Gastroesophageal sphincter (tissue), 4 donors: ENCODE data around the gene RANBP9. TPM values are rescaled to one million over a fixed set of nuclear protein-coding genes. Genes with fewer than 3 reads are reported as not detected.

Source experiments
- ATAC-seq: fragments of 150-250 bp; one replicate; pipeline ENCODE4 v1.9.1; 2016; ENCODE audit warnings: mild to moderate bottlenecking, moderate library complexity
- H3K27ac ChIP-seq, 4 donors: fragments of 200-600 bp; sonication (generic) in 3 of 4; 1 replicate in 3 of 4; 2 replicates in 1 of 4; pipeline ENCODE4 v1.5.1; 2016 to 2019
- H3K27me3 ChIP-seq: fragments of 200-600 bp; sonication (generic); one replicate; pipeline ENCODE4 v1.5.1; 2019
- H3K36me3 ChIP-seq, 2 donors: fragments of 200-600 bp; sonication (generic); one replicate each; pipeline ENCODE4 v1.5.1; 2019; ENCODE audit warnings: control low read depth in 1 of 2
- H3K4me1 ChIP-seq, 3 donors: fragments of 200-600 bp; sonication (generic); 1 replicate in 2 of 3; 2 replicates in 1 of 3; pipeline ENCODE4 v1.5.1; 2016 to 2019; ENCODE audit warnings: control low read depth in 2 of 3
- H3K4me3 ChIP-seq, 2 donors: fragments of 200-600 bp; sonication (generic); one replicate each; pipeline ENCODE4 v1.5.1; 2019; ENCODE audit warnings: mild to moderate bottlenecking in 1 of 2, moderate library complexity in 1 of 2
- H3K9me3 ChIP-seq, 3 donors: fragments of 200-600 bp; sonication (generic); one replicate each; pipeline ENCODE4 v1.5.1; 2017 to 2019; ENCODE audit warnings: control low read depth in 2 of 3
- EP300 ChIP-seq: sonication (generic); formaldehyde crosslinking; IDR thresholded peaks from one replicate; pipeline ENCODE4 v1.6.1; 2017; ENCODE audit warnings: antibody characterized with exemption, mild to moderate bottlenecking
- POLR2A ChIP-seq, 2 donors: fragments of 450-650 bp; IDR thresholded peaks; one replicate each; pipeline ENCODE4 v1.6.1; 2017; ENCODE audit warnings: antibody characterized with exemption in 2 of 2, mild to moderate bottlenecking in 2 of 2, moderate library complexity in 1 of 2
- POLR2AphosphoS5 ChIP-seq: sonication (generic); formaldehyde crosslinking; IDR thresholded peaks from one replicate; pipeline ENCODE4 v1.6.1; 2017; ENCODE audit warnings: antibody characterized with exemption
- WGBS, 2 donors: methylation state at CpG; one replicate each; pipeline ENCODE4 v1.1.5; 2018; ENCODE audit warnings: low coverage in 1 of 2; 5-methylcytosine and 5-hydroxymethylcytosine counted together
- total RNA-seq, 4 donors: library from RNA; depleted of rRNA; stranded (reverse); fragments of >200 nt; gene quantifications; one replicate each; pipeline ENCODE4 v1.1.0, GENCODE V29; 2016
- TF ChIP-seq, protein P1 (sequence below), 4 experiments: fragments of 200-600 bp in 2 of 4; fragments of 450-650 bp in 2 of 4; sonication (generic) in 1 of 4; IDR thresholded peaks; one replicate each; pipeline ENCODE4 v1.5.1; 2017 to 2019; ENCODE audit warnings: antibody characterized with exemption in 4 of 4, mild to moderate bottlenecking in 2 of 4, moderate library complexity in 2 of 4

RANBP9 gene
- total RNA-seq, 4 donors from 2014 or later: 39.1 to 59.9 (median 52.1) TPM

DNA sequence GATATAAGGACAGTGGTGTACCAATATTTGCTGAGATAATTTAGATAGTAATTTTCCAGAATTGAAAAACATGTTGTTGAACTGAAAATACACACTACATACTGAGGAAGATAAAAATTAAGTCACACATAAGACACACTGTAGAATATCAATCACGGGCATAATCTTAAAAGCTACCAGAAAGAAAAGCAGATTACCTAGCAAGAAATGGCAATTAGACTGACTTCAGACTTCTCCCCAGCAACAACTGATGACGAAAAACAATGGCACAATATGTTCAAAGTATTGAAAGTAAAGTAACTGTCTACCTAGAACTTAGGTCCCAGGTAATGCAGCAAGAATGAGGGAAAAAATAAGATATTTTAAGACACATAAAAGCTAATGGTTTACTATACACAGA is 50.0 kb downstream of the RANBP9 start:
- 75 to 96% methylated on average over 2 of the region's 2 CpGs for WGBS, 2 donors
- no peak overlapping the region for H3K4me3 ChIP-seq
- H3K9me3 ChIP-seq: no peaks in the 10 kb centered on the region
- H3K27ac ChIP-seq: no peak overlapping the region
- no peaks in the 10 kb centered on the region for H3K27me3 ChIP-seq
- TF ChIP-seq POLR2A (IDR thresholded peaks at IDR 0.05) (no peak), POLR2AphosphoS5 (no peak), EP300 (no peak)
- TF ChIP-seq, protein P1, sequence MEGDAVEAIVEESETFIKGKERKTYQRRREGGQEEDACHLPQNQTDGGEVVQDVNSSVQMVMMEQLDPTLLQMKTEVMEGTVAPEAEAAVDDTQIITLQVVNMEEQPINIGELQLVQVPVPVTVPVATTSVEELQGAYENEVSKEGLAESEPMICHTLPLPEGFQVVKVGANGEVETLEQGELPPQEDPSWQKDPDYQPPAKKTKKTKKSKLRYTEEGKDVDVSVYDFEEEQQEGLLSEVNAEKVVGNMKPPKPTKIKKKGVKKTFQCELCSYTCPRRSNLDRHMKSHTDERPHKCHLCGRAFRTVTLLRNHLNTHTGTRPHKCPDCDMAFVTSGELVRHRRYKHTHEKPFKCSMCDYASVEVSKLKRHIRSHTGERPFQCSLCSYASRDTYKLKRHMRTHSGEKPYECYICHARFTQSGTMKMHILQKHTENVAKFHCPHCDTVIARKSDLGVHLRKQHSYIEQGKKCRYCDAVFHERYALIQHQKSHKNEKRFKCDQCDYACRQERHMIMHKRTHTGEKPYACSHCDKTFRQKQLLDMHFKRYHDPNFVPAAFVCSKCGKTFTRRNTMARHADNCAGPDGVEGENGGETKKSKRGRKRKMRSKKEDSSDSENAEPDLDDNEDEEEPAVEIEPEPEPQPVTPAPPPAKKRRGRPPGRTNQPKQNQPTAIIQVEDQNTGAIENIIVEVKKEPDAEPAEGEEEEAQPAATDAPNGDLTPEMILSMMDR (IDR thresholded peaks at IDR 0.05): no peak
- H3K4me1 ChIP-seq: peaks cover 0 to 53% (median 0%) of the 10 kb centered on the region in 3 donors
- H3K36me3 ChIP-seq: no peaks in the 10 kb centered on the region
- no peak for ATAC-seq

DNA sequence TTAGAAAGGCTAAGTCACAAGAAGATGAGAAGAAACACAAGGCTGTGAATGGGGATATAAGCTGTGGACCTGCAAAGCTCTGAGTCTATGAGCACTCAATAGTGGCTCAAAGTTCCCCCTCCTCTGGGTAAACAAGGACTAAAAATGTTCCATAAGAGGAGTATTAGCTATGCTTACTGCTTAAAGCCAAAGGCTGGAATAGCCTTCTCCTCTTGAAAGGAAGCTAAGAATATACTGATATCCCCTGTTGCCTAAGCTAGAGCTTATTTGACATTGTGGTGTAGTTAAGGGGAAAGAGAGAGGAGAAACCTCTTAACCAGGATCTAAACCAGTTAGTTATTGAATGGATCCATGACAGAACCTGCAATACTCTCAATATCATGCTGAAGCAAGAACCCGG is 50.7 kb downstream of the RANBP9 start:
- TF ChIP-seq POLR2AphosphoS5 (no peak), POLR2A (IDR thresholded peaks at IDR 0.05) (no peak)
- Histone ChIP-seq H3K9me3 (no peaks in the 10 kb centered on the region), H3K36me3 (no peaks in the 10 kb centered on the region), H3K4me3 (no peak overlapping the region), H3K27me3 (no peaks in the 10 kb centered on the region), H3K4me1 (peaks cover 0 to 53% (median 0%) of the 10 kb centered on the region in 3 donors), H3K27ac (no peak overlapping the region)
- ATAC-seq: no peak
- WGBS, 2 donors: 100% methylated on average over 1 of the region's 1 CpG

DNA sequence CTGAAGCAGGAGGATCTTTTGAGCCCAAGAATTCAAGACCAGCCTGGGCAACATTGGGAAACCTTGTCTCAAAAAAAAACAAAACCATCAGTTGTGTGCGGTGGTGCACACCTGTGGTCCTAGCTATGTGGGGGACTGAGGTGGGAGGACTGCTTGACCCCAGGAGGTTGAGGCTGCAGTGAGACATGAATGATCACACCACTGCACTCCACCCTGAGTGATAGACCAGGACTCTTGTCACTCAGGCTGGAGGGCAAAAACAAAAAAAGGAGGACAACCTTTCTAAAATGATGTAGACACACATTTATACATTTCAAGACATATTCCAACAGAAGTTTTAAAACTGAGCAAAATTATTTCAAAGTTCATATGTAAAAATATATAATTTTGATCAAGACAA is 51.4 kb downstream of the RANBP9 start:
- H3K27me3 ChIP-seq: no peaks in the 10 kb centered on the region
- H3K9me3 ChIP-seq: no peaks in the 10 kb centered on the region
- no peak for TF ChIP-seq EP300
- no peak for TF ChIP-seq POLR2A (IDR thresholded peaks at IDR 0.05)
- TF ChIP-seq, protein P1 (IDR thresholded peaks at IDR 0.05): no peak
- ATAC-seq: no peak
- WGBS, 2 donors: 100% methylated on average over 1 of the region's 1 CpG
- no peak overlapping the region for H3K27ac ChIP-seq
- H3K4me3 ChIP-seq: no peak overlapping the region
- peaks cover 0 to 50% (median 0%) of the 10 kb centered on the region in 3 donors for H3K4me1 ChIP-seq
- H3K36me3 ChIP-seq: no peaks in the 10 kb centered on the region

DNA sequence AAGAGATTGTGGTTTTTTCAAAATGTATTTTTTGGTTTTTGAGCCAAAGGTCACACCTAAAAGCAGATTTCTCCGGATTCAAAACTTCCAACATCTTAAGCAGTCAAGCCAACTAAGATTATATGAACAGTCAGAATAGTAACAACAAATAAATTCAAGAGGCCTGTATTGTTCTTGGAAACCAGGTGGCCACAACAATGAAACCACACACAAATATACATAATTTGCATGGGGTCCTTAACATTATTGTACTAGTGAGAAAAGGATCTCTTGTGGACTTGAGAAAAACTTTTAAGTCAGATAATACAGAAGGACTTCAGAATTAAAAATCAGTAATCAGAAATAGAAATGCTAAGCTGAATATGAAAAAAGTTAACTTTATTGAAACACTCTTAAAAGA is 55.9 kb downstream of the RANBP9 start:
- H3K36me3 ChIP-seq: peaks cover 0 to 12% of the 10 kb centered on the region in 2 donors
- H3K4me3 ChIP-seq: no peak overlapping the region
- 89 to 100% methylated on average over 1 of the region's 1 CpG for WGBS, 2 donors
- H3K27ac ChIP-seq: no peak overlapping the region
- ATAC-seq: no peak
- peaks cover 0 to 23% (median 0%) of the 10 kb centered on the region in 3 donors for H3K4me1 ChIP-seq
- TF ChIP-seq EP300 (no peak), POLR2AphosphoS5 (no peak), POLR2A (IDR thresholded peaks at IDR 0.05) (no peak)
- TF ChIP-seq, protein P1 (IDR thresholded peaks at IDR 0.05): no peak
- H3K27me3 ChIP-seq: no peaks in the 10 kb centered on the region
- H3K9me3 ChIP-seq: no peaks in the 10 kb centered on the region

DNA sequence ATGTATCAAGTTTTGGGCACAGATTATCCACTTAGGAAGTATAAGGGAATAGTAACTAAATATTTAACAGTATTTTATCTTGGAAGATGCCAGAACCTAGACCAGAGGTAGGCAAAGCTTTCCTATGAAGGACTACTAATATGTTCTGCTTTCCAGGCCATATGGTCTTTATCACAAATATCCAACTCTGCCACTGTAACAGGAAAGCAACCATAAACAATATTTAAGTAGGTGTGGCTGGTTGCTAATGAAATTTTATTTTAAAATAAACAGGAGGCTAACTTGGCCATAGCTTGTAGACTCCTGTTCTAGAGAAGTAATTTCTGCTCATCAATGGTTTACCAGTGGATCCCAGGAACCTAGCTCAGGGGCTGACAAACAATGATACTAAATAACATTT is 57.1 kb downstream of the RANBP9 start:
- H3K27ac ChIP-seq: no peak overlapping the region
- peaks cover 0 to 19% of the 10 kb centered on the region in 2 donors for H3K36me3 ChIP-seq
- peaks cover 0 to 14% (median 0%) of the 10 kb centered on the region in 3 donors for H3K4me1 ChIP-seq
- ATAC-seq: no peak
- TF ChIP-seq, protein P1 (IDR thresholded peaks at IDR 0.05): no peak
- no peak for TF ChIP-seq POLR2A (IDR thresholded peaks at IDR 0.05)
- no peak for TF ChIP-seq EP300
- TF ChIP-seq POLR2AphosphoS5: no peak
- no peaks in the 10 kb centered on the region for H3K9me3 ChIP-seq
- no peak overlapping the region for H3K4me3 ChIP-seq
- H3K27me3 ChIP-seq: no peaks in the 10 kb centered on the region
